HG03520 (cell line): ENCODE measurements around the gene LIN37.

Experiments
- ATAC-seq: cut with Tn5 transposase; IDR thresholded peaks from one replicate; pipeline ENCODE4 v1.9.1; 2021; ENCODE audit warnings: mild to moderate bottlenecking, moderate library complexity; ENCODE audit not compliant: unreplicated experiment

Gene LIN37

DNA sequence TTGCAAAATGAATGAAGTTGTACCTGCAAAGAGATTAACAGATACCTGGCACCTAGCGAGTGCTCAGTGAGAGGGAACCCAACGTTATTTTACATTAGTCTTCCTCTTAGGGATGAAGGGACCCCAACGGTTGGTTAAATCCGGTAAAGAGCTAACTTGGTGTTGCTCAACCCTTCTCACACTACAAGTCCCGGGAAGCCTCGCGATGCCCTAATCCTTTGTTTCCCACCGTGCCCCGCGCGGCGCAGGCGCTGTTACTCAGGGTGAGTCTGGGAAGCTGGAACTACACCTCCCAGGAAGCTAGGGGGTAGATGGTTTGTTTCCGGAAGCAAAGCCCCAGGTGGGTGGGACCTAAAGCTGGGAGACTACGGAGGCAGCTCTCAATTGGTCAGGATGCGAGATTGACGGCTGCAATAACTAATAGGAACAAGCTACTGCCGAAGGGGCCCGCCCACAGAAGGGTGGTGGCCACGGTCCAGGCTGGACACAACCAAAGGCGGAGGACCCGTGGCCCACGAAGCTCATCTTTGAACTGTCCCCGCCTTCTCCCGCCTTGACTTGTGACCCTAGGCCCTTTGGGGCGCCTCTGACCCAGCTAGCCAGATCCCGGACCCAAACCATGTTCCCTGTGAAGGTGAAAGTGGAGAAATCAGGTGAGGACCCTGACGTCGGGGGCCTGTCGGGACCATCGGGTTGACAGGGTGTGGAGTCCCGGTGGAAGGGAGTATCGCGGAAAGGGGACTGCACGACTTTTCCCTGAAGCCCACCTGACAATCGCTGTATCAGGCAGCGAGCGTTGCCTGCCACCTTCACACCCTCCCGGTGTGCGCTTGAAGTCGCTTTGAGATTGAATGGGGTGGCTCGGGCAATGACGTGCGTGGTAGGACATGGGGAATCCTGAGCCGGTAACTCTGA is at the start of gene LIN37:
LIN37 (plus strand) TSS at position 471 of the 915 bp plus-strand sequence; CDS start at position 620, 149 bp downstream.
- ATAC-seq, result peak; percentile 63

GRCh38 chr19:35702223-35703012 is 46.0 kb upstream of the LIN37 start:
- peak; percentile 97 for ATAC-seq

DNA sequence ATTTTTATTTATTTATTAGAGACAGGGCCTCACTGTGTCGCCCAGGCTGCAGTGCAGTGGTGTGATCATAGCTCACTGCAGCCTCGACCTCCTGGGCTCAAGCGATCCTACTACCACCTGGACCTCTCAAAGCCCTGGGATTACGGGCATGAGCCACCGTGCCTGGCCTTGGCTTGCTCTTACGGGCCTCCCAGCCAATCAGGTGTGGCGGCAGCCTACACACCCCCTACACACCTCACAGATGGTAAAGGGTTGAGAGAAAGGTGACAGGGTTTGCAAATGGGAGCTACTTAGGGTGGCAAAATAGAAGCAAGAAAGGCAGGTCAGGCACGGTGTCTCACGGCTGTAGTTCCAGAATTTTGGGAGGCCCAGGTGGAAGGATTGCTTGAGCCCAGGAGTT is 45.0 kb upstream of the LIN37 start:
- ATAC-seq, result no peak

DNA sequence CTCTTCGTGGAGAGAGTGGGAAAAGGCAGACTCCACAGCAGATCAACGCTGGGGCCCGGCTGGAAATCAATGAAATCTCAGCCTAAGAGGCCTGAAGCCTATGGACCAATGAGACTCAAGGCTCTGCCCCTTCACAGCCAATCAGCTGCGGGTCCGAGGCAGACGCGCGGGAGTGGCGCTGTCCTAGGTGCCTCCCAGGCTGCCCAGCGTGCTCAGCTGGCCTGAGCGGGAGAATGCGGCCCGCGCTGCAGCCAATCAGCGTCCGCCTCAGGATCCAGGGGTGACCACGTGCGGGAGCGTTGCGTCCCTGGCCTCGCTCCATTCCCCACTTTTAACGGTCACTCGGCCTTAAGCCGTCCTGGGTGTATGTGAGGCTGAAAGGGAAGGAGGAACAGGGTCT is 44.2 kb upstream of the LIN37 start, which contains the start of gene ZBTB32:
ZBTB32 (plus strand) TSS at position 341 of the 400 bp plus-strand sequence. CDS start 10,069 bp downstream, outside the sequence.
- no peak for ATAC-seq

DNA sequence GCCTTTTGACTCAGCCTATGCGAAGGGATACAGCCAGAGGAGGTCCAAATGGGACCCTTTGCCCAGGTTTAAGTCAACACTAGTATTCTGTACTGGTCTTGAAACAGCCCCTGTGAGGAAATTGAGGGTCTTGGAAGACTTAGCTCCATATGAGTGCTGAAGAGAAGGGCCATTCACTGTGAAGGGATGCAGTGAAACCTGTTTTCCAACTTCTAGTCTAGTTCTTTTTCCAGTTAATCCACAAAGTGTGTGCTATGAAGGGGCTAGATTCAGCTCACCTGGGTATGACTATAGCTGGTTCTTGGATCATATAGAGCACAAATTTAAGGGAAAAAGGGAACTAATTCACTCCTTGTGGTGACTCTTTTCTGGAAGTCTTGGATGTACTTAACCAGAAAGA is 40.0 kb upstream of the LIN37 start:
- ATAC-seq, result no peak

DNA sequence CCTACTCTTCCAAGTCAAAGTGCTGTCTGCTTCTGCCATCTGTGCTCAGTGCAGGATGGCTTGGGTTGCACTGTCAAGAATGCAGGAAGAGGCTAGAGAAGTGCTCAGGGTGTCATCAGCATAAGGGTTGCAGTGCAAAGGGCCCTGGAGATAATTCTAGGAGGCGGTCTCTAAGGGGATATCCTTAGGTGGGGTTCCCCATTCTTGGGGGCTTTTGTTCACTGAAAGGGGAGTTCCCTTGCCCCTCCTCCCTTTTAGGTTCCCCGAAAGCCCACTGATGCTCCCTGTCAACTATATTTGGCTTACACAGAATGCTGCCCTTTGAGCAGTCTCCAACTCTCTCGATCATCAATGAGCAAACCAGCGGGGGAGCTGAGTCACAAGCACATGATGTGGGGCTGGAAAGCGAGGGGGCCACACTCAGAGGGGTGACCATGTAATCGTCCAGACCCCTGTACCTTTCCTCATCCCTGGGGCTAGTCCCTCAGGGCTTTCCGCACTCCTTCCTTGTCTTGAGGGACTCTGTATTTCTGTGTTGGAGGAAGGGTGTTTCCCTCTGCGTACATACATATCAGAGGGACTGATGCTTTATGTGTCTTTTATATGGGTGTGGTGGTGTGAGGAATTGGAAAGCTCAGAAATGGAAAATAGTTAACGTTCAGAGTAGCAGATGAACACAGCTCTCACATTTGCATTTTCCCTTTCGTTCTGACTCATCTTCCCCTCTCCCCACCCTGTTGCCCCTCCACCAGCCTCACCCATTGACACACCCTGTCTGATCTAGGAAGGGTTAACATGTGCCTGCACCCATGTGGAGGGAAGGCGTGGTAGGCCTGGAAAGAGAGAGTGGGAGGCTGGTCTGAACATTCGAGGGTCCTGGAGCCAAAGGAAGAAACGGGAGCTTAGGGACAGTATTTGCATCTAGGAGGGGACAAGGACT is 37.3 kb upstream of the LIN37 start:
- no peak for ATAC-seq

GRCh38 chr19:35712567-35713505 is 35.5 kb upstream of the LIN37 start:
- ATAC-seq, result no peak

DNA sequence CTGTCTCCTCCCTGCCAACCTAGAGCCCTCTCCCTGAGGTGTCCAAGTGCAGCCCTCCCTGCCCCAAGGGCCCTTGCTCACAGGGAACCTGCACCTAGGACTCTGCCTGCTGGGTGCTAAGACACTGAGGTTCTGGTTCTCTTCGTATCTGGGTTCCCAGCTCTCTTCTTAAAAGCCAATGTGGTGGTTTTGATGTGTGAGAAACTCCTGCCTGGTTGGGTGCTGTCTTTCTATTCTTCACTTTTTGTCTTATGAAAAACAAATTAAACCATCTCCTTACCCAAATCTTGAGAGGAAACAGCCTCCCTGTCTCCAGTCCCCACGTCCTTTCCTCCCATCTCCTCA is 34.9 kb upstream of the LIN37 start:
- no peak for ATAC-seq

GRCh38 chr19:35713904-35714495 is 34.4 kb upstream of the LIN37 start:
- ATAC-seq, result no peak

- no peak for ATAC-seq
These were observed 33.6 kb upstream of the LIN37 start for GRCh38 chr19:35714601-35715354.

- no peak for ATAC-seq
These were observed 33.0 kb upstream of the LIN37 start for GRCh38 chr19:35715355-35715809.

- ATAC-seq, result no peak
These were observed 32.2 kb upstream of the LIN37 start for GRCh38 chr19:35715981-35716800.

GRCh38 chr19:35716801-35717664 is 31.3 kb upstream of the LIN37 start:
- peak; percentile 55 for ATAC-seq

DNA sequence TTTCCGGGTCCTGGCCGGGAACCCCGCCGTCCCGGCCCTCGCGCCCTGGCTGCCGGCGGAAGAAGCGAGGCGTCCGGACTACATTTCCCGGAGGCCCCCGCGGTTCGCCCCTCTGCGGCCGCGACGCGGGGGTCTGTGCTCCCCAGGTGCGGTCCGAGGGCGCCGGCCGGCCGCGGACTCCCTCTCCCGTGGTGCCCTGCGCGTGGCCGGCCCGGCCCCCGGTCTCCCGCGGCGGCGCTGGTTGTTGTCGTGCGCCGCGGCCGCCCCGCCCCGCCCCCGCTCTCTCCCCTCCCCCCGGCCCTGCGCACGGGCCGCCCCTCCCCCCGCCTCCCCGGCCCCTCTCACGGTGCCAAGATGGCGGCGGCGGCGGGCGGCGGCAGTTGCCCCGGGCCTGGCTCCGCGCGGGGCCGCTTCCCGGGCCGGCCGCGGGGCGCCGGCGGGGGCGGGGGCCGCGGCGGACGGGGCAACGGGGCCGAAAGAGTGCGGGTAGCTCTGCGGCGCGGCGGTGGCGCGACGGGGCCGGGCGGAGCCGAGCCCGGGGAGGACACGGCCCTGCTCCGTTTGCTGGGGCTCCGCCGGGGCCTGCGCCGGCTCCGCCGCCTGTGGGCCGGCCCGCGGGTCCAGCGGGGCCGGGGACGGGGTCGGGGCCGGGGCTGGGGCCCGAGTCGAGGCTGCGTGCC is 30.6 kb upstream of the LIN37 start, which contains the start of gene KMT2B:
KMT2B (plus strand) TSS at position 339 of the 680 bp plus-strand sequence; CDS start at position 355, 16 bp downstream.
- ATAC-seq, result peak; percentile 5

DNA sequence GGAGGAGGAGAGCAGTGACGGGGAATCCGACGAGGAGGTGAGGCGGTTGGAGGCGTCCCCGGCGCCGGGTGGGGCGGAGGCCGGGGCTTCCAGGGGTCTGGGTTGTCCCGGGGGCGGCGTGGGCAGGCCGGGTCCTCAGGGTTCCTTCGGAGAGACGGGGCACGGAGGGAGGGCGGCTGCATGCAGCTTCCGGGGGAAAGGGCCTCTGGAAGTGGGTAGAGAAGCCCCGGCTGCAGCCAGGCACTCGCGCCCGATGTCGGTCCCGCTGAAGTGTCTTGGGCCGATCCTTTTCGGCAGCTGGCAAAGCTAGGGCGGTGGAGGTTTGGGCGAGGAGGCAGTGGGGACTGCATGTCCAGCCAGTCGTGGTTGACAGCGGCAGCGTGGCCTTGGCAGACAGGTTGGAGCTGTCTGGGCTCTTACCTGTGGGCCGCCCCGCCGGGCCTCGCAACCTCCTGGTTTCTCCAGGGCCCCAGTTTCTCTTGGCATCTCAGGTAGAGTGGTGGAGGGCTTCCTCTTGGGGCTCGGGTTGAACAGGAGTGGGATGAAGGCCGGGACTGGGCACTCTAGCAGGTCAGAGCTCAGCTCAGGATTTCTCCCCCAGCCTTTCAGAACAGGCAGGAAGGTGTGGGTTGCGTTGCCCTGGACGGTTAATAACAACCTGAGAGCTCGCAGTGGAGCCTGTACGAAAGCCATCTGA is 29.9 kb upstream of the LIN37 start:
- peak; percentile 1 for ATAC-seq
